ENCODE results near the gene L3MBTL4. TPM values are rescaled to one million over a fixed set of nuclear protein-coding genes. Genes with fewer than 3 reads are reported as not detected.

Gene L3MBTL4
- total RNA-seq, 3 donors from 2014 or later, result 4.9 to 13.9 (median 5.4) TPM

- H3K4me3 ChIP-seq, result no peak overlapping the region
- DNase-seq (no peak), ATAC-seq (no peak)
- TF ChIP-seq, protein P1, sequence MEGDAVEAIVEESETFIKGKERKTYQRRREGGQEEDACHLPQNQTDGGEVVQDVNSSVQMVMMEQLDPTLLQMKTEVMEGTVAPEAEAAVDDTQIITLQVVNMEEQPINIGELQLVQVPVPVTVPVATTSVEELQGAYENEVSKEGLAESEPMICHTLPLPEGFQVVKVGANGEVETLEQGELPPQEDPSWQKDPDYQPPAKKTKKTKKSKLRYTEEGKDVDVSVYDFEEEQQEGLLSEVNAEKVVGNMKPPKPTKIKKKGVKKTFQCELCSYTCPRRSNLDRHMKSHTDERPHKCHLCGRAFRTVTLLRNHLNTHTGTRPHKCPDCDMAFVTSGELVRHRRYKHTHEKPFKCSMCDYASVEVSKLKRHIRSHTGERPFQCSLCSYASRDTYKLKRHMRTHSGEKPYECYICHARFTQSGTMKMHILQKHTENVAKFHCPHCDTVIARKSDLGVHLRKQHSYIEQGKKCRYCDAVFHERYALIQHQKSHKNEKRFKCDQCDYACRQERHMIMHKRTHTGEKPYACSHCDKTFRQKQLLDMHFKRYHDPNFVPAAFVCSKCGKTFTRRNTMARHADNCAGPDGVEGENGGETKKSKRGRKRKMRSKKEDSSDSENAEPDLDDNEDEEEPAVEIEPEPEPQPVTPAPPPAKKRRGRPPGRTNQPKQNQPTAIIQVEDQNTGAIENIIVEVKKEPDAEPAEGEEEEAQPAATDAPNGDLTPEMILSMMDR (IDR thresholded peaks at IDR 0.05), result no peak
- no peaks in the 10 kb centered on the region for H3K4me1 ChIP-seq (ENCODE audit: low read depth)
- no peaks in the 10 kb centered on the region for H3K36me3 ChIP-seq (ENCODE audit: low read depth)
- H3K9me3 ChIP-seq, result peaks cover 7% of the 10 kb centered on the region
- intact Hi-C loops (cut with DNase I, micrococcal nuclease), result no loop called here
Measured at GRCh38 chr18:6328621-6329010, 86.1 kb downstream of the L3MBTL4 start.

DNA sequence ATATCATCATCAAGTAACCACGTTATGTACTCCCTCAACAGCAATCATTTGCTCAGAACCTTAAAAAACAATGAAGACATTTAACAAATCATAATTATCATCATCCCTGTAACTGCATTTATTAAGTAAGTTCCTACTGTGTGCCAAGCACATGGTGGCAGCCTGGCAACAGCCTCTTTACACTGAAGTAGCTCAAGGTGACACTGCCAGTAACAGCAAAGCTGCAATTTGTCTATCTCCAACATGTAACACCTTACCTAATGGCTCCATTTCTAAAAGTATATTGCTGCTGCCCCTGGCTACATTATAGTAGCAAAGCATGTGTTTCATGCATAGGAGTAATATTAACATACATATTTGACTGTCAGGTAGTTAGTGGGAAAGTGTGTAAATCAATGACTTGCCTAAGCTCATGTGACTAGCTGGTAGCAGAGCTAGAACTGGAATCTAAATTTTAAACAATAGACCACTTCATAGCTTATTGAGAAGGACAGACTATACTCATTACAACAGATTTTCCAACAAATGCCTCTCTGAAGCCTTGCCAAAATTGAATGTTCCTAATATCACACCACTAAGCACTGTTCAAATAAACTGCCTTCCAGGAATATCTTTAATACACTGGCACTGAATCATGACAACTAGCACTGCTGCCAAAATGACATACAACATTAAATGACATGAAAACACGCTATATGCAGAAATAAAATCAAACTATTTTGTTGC lies 86.7 kb downstream of the L3MBTL4 start:
- DNase-seq (no peak), ATAC-seq (no peak)
- Histone ChIP-seq H3K4me1 (ENCODE audit: low read depth) (no peaks in the 10 kb centered on the region), H3K9me3 (peaks cover 12% of the 10 kb centered on the region), H3K4me3 (no peak overlapping the region), H3K36me3 (ENCODE audit: low read depth) (no peaks in the 10 kb centered on the region)
- TF ChIP-seq, protein P1 (IDR thresholded peaks at IDR 0.05), result no peak
- intact Hi-C loops (cut with DNase I, micrococcal nuclease), result no loop called here

DNA sequence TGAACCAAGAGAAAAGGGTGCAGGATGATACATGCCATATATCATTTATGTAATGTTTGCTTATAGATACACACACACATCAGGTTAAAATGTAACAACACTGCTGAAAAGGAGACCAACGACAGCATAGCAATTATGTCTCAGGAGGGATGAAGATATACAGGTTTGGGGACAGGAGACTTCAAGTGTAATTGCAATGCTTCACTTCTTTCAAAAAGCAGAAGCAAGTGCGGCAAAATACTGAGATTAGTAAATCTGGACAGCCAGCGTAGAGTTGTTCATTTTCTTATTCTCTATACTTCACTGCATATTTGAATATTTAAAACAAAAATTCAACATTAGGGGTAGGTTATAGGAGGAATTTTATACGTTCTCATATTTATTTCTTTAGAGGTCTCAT lies 87.2 kb downstream of the L3MBTL4 start:
- no peak for DNase-seq
- no peak for ATAC-seq
- Histone ChIP-seq H3K36me3 (ENCODE audit: low read depth) (no peaks in the 10 kb centered on the region), H3K4me1 (ENCODE audit: low read depth) (no peaks in the 10 kb centered on the region), H3K4me3 (no peak overlapping the region), H3K9me3 (peaks cover 17% of the 10 kb centered on the region)
- intact Hi-C loops (cut with DNase I, micrococcal nuclease), result no loop called here
- TF ChIP-seq, protein P1 (IDR thresholded peaks at IDR 0.05), result no peak

DNA sequence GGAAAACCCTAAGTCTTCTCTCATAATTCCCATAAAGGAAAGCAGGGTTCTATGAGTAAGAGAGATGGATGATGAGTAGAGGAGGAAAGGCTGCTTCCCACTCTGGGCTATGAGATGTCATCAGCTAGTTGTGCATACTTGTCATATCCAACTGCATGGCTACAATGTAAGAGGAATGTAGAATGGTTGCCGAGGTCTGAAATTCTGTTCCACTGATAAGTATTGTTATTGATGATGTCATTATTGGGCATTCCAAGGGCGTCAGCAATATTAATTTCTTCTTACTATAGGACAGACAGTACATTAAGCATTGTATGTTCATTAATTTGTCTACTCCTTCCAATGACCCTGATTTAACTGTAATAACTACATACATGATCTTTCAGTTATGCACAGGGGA lies 88.1 kb downstream of the L3MBTL4 start:
- DNase-seq (no peak), ATAC-seq (no peak)
- intact Hi-C loops (cut with DNase I, micrococcal nuclease), result no loop called here

GRCh38 chr18:6323319-6323889 lies 91.3 kb downstream of the L3MBTL4 start:
- no peaks in the 10 kb centered on the region for H3K4me1 ChIP-seq (ENCODE audit: low read depth)

More for the DNA sequence above, 88.1 kb downstream of the L3MBTL4 start:
- Histone ChIP-seq H3K36me3 (ENCODE audit: low read depth) (no peaks in the 10 kb centered on the region), H3K4me1 (ENCODE audit: low read depth) (no peaks in the 10 kb centered on the region), H3K9me3 (peaks cover 17% of the 10 kb centered on the region), H3K4me3 (no peak overlapping the region)
- TF ChIP-seq, protein P1 (IDR thresholded peaks at IDR 0.05), result no peak

More at GRCh38 chr18:6323319-6323889, 91.3 kb downstream of the L3MBTL4 start:
- Histone ChIP-seq H3K9me3 (peaks cover 17% of the 10 kb centered on the region), H3K36me3 (ENCODE audit: low read depth) (no peaks in the 10 kb centered on the region), H3K4me3 (no peak overlapping the region)
- TF ChIP-seq, protein P1 (IDR thresholded peaks at IDR 0.05), result no peak
- no peak for ATAC-seq
- DNase-seq, result no peak
- intact Hi-C loops (cut with DNase I, micrococcal nuclease), result no loop called here

Measured in mucosa of descending colon (tissue), 3 donors.